ENCODE data around the gene THAP7.

DNA sequence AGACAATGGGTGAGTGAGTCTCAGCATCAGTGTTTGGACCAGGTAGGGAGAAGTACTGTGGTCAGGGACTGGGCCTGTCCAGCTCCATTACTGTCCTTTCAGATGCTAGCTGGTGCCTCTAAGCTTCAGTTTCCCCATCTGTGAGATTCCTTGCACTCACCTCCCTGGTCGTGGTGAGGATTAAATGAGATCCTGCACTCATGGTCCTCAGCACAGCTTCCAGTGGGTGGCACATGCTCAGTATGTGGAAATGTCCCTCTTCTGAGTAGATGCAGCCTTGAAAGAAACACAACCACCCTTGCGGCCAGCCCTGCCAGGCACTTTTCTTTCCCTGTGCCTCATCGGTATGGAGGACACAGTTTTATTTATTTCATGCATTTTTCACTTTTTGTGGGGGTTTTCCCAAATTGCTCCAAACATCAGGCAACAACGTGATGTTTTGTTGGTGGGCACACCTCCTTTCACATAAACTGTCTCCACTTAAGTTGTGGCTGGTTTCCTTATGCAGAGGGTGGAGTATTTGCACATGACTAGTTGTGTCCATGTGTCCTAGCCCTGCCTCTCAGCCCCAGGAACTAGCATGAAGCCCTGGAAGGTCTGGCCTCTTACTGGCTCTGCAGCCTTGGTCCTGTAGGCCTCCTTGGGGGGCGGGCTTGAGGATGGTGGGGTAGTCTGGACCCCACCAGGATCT lies 18.7 kb downstream of the THAP7 start:
- no peak for TF ChIP-seq EZH2 (IDR thresholded peaks at IDR 0.05)
- TF ChIP-seq, protein P1, sequence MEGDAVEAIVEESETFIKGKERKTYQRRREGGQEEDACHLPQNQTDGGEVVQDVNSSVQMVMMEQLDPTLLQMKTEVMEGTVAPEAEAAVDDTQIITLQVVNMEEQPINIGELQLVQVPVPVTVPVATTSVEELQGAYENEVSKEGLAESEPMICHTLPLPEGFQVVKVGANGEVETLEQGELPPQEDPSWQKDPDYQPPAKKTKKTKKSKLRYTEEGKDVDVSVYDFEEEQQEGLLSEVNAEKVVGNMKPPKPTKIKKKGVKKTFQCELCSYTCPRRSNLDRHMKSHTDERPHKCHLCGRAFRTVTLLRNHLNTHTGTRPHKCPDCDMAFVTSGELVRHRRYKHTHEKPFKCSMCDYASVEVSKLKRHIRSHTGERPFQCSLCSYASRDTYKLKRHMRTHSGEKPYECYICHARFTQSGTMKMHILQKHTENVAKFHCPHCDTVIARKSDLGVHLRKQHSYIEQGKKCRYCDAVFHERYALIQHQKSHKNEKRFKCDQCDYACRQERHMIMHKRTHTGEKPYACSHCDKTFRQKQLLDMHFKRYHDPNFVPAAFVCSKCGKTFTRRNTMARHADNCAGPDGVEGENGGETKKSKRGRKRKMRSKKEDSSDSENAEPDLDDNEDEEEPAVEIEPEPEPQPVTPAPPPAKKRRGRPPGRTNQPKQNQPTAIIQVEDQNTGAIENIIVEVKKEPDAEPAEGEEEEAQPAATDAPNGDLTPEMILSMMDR (IDR thresholded peaks at IDR 0.05): no peak
- no peak for TF ChIP-seq EZH2phosphoT487 (IDR thresholded peaks at IDR 0.05)

Data from neural progenitor cell (in vitro differentiated cells).